ENCODE measurements around the gene CDCA5. TPM values are rescaled to one million over a fixed set of nuclear protein-coding genes. Genes with fewer than 3 reads are reported as not detected.
"Not testable (repeated sequence)": the region's sequence is repeated elsewhere in the genome, so short reads cannot be mapped to it uniquely, and the experiment has no call there.

The CDCA5 gene
- total RNA-seq, 1 donor from 2014 or later: 1.7 TPM

DNA sequence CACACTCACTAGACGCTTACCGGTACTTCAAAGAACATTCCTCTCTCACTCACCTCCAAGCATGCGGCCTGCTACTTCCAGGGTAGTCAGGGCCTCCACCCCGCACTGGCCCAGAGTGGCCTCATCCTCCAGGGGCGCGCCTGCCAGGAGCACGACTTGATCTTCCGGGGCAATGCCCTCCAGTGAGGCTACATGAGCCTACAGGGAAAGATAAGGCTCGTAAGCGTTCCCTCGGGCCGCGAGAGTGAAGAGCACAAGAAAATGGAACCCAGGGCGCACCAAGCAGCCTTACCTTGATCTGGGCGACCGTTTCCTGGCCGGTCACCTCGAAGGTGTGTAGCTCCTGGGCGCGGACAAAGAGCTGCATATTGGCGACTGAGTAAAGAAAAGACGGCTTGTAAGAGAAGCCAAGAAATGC lies 37.6 kb upstream of the CDCA5 start:
- DNase-seq (ENCODE audit: missing footprints) (no peak), ATAC-seq (no peak)
- intact Hi-C loops (cut with DNase I): no loop called here

DNA sequence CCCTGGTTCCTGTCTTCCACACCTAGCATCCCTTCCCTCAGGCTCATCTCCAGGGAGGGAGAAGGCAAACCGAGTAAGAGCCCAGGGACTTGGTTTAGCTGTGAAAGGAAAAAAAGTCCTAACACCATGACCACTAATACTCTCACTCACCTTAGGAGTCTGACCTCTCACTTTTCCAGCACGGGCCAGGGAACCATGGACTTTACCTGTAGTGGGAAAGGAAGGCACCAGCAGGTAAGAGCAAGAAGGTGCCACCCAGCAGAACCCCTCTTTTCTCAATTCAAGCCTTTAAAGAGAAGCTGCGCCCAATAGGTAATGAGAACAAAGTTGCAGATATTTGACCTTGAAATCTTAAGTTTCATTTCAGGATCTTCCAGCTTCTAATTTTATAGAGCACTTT lies 37.0 kb upstream of the CDCA5 start:
- DNase-seq (ENCODE audit: missing footprints) (no peak), ATAC-seq (no peak)
- intact Hi-C loops (cut with DNase I): no loop called here

DNA sequence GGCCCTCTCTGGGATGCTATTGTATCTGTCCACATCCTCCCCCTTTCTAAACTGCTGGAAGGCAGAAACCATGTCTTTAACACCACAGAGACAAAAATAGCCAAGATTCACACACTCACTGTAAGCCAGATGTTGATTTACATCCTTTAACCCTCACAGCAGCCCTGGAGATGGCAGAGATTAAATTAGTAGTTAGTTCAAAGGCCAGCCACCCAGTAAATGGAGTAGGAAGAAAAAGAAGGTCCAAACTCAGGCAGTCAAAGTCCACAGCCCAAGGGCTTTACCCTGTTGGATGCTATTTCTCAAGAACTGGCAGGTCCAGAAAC lies 35.8 kb upstream of the CDCA5 start:
- intact Hi-C loops (cut with DNase I): no loop called here
- DNase-seq (ENCODE audit: missing footprints): no peak
- no peak for ATAC-seq

DNA sequence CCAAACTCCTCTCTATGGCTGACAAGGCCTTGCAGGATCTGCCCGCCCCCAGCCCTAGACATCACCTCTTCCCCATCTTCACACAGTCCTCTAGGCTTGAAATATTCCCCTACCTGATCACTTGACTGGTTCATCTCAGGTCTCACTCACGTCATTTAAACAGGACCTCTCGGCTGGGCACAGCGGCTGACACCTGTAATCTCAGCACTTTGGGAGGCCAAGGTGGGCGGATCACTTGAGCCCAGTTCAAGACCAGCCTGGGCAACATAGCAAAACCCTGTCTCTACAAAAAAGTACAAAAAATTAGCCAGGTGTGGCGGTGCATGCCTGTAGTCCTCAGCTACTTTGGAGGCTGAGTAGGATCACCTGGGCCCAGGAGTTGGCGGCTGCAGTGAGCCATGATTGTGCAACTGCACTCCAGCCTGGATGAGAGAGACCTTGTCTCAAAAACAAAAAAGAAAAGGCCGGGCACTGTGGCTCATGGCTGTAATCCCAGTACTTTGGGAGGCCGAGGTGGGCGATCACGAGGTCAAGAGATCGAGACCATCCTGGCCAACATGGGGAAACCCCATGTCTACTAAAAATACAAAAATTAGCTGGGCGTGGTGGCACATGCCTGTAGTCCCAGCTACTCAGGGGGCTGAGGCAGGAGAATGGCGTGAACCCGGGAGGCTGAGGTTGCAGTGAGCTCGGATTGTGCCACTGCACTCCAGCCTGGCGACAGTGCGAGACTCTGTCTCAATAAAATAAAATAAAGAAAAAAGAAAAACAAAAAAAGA lies 35.2 kb upstream of the CDCA5 start:
- ATAC-seq; intact Hi-C loops (cut with DNase I); DNase-seq (ENCODE audit: missing footprints): not testable (repeated sequence)

DNA sequence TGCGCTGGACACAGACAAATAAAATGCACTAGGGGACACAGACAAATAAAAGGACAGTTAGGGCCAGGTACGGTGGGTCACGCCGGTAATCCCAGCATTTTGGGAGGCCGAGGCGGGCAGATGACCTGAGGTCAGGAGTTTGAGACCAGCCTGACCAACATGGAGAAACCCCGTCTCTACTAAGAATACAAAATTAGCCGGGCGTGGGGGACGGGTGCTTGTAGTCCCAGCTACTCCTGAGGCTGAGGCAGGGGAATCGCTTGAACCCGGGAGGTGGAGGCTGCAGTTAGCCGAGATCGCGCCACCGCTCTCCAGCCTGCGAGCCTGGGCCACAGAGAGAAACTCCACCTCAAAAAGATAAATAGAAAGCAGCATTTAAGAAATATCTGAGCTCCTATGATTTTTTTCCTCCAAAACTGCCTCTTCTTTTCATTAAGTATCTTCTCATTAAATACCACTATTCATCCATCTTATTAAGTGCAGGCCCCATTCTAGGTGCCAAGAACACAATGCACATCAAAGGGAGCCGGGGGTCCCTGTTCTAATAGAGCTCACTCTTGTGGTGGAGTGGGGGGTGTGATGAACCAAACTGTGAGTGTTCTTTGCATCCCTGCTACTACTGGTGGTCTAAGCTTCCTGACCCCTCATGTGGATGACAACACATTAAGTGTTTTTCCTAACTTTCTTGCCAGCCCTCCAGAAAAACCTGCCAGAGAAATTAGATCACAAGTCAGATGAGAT lies 34.4 kb upstream of the CDCA5 start:
- DNase-seq (ENCODE audit: missing footprints) (no peak), ATAC-seq (no peak)
- intact Hi-C loops (cut with DNase I): no loop called here

DNA sequence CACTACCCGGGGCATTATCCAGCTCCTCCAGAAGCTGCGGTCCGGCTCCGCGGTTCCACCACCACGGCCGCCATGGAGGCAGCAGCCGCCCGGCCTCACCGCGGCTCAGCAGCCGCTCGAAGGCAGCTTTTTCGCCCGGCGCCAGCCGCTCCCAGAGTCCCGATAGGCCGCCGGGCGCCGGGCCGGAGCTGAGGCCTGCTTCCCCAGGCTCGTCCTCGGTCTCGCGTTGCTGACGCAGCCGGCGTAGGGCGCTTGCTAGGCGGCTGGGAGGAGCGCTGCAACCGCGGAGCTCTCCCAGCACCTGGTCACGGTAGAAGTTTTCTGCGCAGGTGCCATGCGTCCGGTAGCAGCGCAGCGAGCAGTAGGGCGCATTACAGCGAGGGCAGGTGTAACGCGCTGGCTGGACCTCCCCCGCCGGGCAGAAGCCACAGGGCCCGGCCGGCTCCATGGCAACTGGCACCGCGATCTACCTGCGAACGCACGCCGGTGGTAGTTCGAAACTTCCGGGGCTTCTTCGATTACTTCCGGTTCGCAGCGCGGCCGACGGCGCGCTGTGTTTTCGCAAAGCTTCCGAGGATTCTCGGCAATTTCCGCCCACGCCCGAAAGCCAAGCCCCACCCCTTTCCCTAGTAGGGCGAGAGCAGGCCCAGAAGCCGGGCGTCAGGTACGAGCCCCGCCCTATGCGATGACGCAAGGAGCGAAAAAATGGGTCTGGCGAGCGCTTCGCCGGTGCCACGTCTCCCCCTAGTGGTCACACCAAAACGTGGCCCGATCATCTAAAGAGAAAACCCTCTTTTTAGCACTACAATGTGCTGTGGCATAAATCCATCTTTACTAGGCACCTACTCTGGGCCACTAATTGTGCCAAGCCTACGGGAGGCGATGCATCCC lies 33.6 kb upstream of the CDCA5 start, which contains the start of gene ZNHIT2:
Gene ZNHIT2, minus strand, starts transcription at position 496 of the 891 bp plus-strand sequence. Its CDS starts 48 bp downstream, at position 448.
- intact Hi-C loops (cut with DNase I): loop anchor here (1.0 kb wide), 1 partner anchor 33 kb away; the partner anchor contains the start of genes CDCA5 and ZFPL1
- ATAC-seq (peak; percentile 88), DNase-seq (ENCODE audit: missing footprints) (peak; percentile 100)

DNA sequence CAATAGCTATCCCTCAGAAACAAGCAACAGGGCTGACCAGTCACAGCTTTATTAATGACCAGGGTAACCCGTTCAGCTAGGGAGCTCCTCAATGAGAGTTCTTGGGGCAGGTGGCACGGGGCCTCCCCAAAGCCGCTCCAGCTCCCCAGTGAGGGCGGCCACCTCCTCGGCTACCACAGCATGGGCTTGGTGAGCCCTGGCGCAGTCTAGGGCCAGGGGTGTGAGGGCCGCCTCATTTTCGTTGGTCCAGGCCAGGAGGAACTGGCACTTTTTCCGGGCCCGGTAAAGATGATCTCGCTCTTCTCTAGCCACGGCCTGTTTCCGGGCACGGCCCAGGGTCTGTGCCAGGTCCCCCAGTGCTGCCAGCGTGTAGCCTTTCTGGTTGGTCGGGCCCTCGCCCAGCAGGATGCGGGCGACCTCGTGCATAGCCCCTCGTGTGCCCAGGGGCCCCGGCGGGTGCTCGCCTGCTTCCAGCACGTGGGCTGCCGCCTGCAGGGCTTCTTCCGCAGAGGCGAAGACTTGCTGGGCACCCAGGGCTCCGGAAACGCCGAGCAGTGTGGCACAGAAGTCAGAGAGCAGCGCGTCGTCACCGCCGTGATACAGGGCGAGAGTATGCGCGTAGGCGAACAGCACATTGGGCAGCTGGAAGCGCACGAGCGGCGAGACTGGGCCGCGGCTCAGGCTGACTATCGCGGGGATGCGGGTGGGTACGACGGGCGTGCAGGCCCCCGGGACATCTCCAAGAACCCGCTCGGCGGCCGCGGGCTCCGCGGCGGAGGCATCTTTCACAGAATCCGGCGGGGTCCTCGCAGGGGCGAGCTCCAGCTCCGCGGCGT lies 32.7 kb upstream of the CDCA5 start:
- DNase-seq (ENCODE audit: missing footprints) (no peak), ATAC-seq (no peak)
- intact Hi-C loops (cut with DNase I): loop anchor here (1.0 kb wide), 1 partner anchor 32 kb away; the partner anchor contains the start of genes CDCA5 and ZFPL1

DNA sequence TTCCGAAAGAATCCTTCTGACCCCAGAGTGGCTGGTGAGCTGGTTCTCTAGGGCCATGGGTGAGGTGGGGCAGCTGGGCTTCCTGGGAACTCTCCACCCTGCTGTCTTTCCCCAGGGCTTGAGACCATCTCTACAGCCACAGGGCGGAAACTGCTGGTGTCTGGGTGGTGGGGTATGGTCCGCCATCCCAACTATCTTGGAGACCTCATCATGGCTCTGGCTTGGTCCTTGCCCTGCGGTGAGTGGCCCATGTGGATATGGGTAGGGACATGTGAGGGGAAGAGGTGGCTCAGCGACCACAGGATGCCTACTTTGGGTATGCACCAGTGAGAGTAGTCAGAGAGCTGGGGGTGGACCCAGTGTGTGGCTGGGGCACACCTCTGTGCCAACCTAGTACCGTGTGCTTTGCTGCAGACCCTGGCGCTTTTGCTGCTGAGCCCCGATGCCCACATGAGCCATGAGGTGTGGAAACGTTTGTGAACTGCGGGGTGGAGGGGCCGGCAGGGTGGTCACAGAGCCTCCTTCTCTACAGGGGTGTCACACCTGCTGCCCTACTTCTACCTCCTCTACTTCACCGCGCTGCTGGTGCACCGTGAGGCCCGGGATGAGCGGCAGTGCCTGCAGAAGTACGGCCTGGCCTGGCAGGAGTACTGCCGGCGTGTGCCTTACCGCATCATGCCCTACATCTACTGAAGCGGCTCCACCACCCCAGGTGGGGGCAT lies 31.7 kb upstream of the CDCA5 start:
- intact Hi-C loops (cut with DNase I): no loop called here
- no peak for DNase-seq (ENCODE audit: missing footprints)
- ATAC-seq: no peak

DNA sequence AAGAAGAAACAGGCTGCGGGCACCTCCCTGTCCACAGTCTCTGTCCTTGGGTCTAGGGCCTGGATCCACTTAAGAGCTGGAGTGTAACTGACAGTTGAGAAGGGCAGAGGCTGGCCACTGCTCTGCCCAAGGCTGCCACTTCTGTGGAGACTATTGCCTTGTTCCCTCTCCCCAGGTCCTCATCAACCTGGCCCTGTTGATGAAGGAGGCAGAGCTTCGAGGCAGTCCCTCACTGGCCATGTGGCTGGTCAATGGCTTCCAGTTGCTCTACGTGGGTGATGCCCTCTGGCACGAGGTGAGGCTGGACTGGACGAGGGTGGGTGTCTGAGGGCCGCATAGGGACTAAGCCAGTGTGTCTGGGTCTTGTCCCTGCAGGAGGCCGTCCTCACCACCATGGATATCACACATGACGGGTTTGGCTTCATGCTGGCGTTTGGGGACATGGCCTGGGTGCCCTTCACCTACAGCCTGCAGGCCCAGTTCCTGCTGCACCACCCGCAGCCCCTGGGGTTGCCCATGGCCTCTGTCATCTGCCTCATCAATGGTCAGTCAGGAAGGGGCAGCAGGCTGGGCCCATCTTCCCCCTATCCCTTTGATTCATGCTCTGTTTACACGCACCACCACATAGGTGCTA lies 30.8 kb upstream of the CDCA5 start:
- intact Hi-C loops (cut with DNase I): loop anchor here (5.0 kb wide), 1 partner anchor 148 kb away; the partner anchor contains the start of gene POLA2
- DNase-seq (ENCODE audit: missing footprints) (no peak), ATAC-seq (no peak)

DNA sequence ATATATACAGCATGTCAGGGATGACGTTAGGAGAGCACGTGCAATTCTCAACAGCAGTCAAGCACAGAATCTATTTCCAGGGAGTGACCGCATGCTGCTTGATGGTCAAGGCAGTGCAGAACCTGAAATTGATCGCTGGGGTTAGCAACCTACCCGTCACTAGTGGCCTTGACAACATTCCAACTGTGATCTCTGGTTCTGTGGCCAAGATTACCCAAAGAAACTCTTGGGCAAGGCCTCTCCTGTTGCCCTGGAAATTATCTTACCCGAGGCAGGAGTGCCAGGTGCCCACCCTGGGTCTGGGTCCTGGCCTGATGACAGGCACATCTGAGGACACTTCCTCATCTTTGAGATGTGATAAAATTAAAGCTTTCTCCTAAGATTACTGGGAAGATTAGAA lies 30.0 kb upstream of the CDCA5 start:
- intact Hi-C loops (cut with DNase I): loop anchor here (5.0 kb wide), 1 partner anchor 148 kb away; the partner anchor contains the start of gene POLA2
- no peak for ATAC-seq
- DNase-seq (ENCODE audit: missing footprints): no peak

DNA sequence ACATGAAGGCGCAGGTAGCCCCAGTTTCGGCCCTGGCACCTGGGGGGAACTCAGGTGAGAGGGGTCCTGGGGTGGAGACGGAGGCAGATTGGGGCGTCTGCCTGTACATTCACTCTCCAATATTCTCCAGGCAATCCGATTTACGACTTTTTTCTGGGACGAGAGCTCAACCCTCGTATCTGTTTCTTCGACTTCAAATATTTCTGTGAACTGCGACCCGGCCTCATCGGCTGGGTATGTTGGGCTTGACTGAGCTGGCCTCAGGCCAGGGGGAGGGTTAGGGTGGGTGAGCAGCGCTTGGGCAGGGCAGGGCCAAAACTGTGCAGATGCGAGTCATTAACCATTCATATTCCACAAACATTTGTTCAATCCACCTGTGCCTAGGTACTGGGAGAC lies 29.5 kb upstream of the CDCA5 start:
- no peak for DNase-seq (ENCODE audit: missing footprints)
- intact Hi-C loops (cut with DNase I): loop anchor here (5.0 kb wide), 1 partner anchor 149 kb away; the partner anchor contains the start of gene POLA2
- ATAC-seq: no peak

DNA sequence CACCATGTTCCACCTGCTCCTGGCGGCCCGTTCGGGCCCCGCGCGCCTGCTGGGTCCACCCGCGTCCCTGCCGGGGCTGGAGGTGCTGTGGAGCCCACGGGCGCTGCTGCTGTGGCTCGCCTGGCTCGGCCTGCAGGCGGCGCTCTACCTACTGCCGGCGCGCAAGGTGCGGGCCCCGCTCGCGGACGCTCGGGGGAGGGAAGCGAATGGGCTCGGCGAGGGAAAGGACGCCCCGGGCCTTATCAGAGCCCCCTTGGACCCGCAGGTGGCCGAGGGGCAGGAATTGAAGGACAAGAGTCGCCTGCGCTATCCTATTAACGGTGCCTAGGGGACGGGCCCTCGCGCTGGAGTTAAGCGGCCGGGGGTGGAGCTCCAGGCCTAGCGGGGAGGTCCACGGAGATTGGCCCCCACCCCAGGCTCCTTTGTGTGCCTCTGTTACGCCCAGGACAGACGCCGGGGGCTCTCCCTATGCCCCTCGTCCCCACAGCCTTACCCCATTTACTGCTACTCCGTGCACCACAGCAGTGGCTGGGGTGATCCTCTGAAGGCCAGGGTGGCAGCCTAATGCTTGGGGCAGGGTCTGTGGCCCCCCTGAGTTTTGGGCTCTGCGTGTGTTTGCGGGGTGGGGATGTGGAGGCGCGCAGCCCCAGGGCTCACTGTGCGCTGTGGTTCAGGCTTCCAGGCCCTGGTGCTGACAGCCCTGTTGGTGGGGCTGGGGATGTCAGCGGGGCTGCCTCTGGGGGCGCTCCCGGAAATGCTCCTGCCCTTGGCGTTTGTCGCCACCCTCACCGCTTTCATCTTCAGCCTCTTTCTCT lies 28.9 kb upstream of the CDCA5 start:
- DNase-seq (ENCODE audit: missing footprints) (peak; percentile 78), ATAC-seq (peak; percentile 56)
- intact Hi-C loops (cut with DNase I): loop anchor here (5.0 kb wide), 1 partner anchor 150 kb away; the partner anchor contains the start of gene POLA2

DNA sequence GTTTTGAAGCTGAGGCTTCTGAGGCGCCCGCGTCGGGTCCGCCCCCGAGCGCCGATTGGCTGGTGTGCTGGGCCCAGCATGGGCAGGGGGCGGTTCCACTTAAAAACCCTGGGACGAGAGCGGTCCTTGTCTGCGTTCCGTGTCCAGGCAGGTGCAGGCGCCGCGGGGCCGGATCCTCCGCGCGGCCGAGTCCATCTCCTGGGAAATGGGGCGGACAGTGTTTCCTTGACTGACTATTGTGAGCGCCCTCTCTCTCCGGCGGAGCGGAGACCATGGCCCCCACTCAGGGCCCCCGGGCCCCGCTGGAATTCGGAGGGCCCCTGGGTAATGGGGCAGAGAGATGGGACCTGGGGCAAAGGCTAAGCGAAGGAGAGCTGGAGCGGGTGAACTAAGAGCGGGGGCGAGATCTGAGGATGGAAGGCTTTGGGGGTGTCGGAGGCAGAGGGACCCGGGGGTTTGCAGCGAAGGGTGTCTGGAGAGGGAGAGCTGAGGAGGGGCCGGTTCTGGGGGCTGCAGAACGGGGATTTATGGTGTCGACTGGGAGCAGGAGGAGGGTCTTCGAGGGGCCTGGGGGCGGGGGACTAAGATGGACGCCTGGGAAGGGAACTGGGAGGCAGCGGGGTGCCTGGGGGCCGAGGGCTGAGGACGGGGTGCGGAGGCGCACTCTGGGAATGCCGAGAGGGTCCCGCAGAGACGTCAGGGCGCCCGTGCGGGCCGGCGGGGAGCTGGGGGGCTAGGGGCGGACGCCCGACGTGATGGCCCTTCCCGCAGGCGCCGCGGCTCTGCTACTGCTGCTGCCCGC lies 28.1 kb upstream of the CDCA5 start, which contains the start of gene TM7SF2:
Gene TM7SF2, plus strand, starts transcription at position 129 of the 802 bp plus-strand sequence. Its CDS starts 144 bp downstream, at position 273.
- peak; percentile 99 for DNase-seq (ENCODE audit: missing footprints)
- ATAC-seq: peak; percentile 92
- intact Hi-C loops (cut with DNase I): loop anchor here (2.0 to 5.0 kb wide), 2 partner anchors 97 to 150 kb away; partner anchors contain the start of genes ARL2 and POLA2

DNA sequence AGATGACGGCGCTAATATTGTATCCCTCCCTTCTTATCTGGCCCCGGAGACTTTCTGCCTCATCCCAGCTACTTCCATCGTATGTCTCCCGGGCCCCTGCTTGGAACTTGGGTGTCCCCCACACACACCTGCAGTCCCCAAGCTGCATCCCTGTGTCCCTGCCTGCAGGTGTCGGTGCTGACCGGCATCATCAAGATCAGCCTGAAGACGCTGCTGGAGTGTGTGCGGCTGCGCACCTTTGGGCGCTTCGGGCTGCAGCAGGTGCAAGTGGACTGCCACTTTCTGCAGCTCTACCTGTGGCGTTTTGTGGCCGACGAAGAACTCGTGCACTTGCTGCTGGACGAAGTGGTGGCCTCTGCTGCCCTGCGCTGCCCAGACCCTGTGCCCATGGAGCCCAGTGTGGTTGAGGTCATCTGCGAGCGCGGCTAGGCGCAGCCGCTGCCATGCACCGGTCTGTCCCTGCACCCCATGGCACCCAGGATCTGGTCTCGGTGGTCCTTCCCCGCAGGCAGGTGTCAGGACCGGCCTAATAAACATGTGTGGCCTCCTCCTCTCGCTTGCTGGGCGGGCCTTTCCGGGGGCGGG lies 27.4 kb upstream of the CDCA5 start:
- ATAC-seq (no peak), DNase-seq (ENCODE audit: missing footprints) (no peak)
- intact Hi-C loops (cut with DNase I): loop anchor here (2.0 to 5.0 kb wide), 2 partner anchors 96 to 151 kb away; partner anchors contain the start of genes ARL2 and POLA2
